ENCODE results near the gene SCUBE1. TPM values are rescaled to one million over a fixed set of nuclear protein-coding genes. Genes with fewer than 3 reads are reported as not detected.

The SCUBE1 gene
- total RNA-seq, 2 experiments from 2014 or later, result not detected

GRCh38 chr22:43209523-43209890, 133.7 kb downstream of the SCUBE1 start:
- Histone ChIP-seq H3K36me3 (ENCODE audit: insufficient read depth, low read length) (no peaks in the 10 kb centered on the region), H3K9me2 (ENCODE audit: insufficient read depth, low read length) (no peaks in the 10 kb centered on the region), H3K4me1 (ENCODE audit: insufficient read depth, low read length, poor library complexity, severe bottlenecking) (no peaks in the 10 kb centered on the region), H3K4me3 (ENCODE audit: low read depth, low read length, poor library complexity, severe bottlenecking) (no peak overlapping the region), H4K20me1 (ENCODE audit: insufficient read depth, low read length) (no peaks in the 10 kb centered on the region), H2AFZ (ENCODE audit: low read length) (no peak overlapping the region), H3K9me3 (ENCODE audit: low read length) (no peaks in the 10 kb centered on the region), H3K27ac (ENCODE audit: low read depth, low read length, poor library complexity, severe bottlenecking) (no peak overlapping the region), H3K4me2 (ENCODE audit: low read length) (no peak overlapping the region), H3K79me2 (ENCODE audit: insufficient read depth, low read depth, low read length) (no peaks in the 10 kb centered on the region)
- ChIA-PET CTCF (ENCODE audit: unreplicated experiment) (interaction anchor here (0.5 kb wide), 1 partner anchor 341 kb away, joined by 3 read pairs; no protein-coding TSS in a partner anchor), POLR2A (interaction anchor here (0.6 kb wide), 1 partner anchor 10 kb away, joined by 4 read pairs; no protein-coding TSS in a partner anchor)
- BruUV-seq (replicated peaks), result no TSS peak
- TF ChIP-seq EZH2phosphoT487 (IDR thresholded peaks at IDR 0.05; ENCODE audit: borderline replicate concordance, low read depth, low read length) (no peak), CTCF (conservative IDR thresholded peaks at IDR 0.05; ENCODE audit: low read length) (no peak)
- intact Hi-C loops (cut with micrococcal nuclease; ENCODE audit: unreplicated experiment), result no loop called here
- DNase-seq (ENCODE audit: low spot score), result no peak

GRCh38 chr22:43208703-43209522, 134.3 kb downstream of the SCUBE1 start:
- TF ChIP-seq EZH2phosphoT487 (IDR thresholded peaks at IDR 0.05; ENCODE audit: borderline replicate concordance, low read depth, low read length), result no peak
- no peak for TF ChIP-seq CTCF (conservative IDR thresholded peaks at IDR 0.05; ENCODE audit: low read length)
- Histone ChIP-seq H2AFZ (ENCODE audit: low read length) (no peak overlapping the region), H3K27ac (ENCODE audit: low read depth, low read length, poor library complexity, severe bottlenecking) (no peak overlapping the region), H3K36me3 (ENCODE audit: insufficient read depth, low read length) (no peaks in the 10 kb centered on the region), H4K20me1 (ENCODE audit: insufficient read depth, low read length) (no peaks in the 10 kb centered on the region), H3K79me2 (ENCODE audit: insufficient read depth, low read depth, low read length) (no peaks in the 10 kb centered on the region), H3K4me2 (ENCODE audit: low read length) (no peak overlapping the region), H3K9me2 (ENCODE audit: insufficient read depth, low read length) (no peaks in the 10 kb centered on the region), H3K9me3 (ENCODE audit: low read length) (no peaks in the 10 kb centered on the region), H3K4me1 (ENCODE audit: insufficient read depth, low read length, poor library complexity, severe bottlenecking) (no peaks in the 10 kb centered on the region), H3K4me3 (ENCODE audit: low read depth, low read length, poor library complexity, severe bottlenecking) (no peak overlapping the region)
- no peak for DNase-seq (ENCODE audit: low spot score)
- BruUV-seq (replicated peaks), result no TSS peak
- ChIA-PET CTCF (ENCODE audit: unreplicated experiment) (no interaction called here), POLR2A (interaction anchor here (0.6 kb wide), 1 partner anchor 11 kb away, joined by 4 read pairs; no protein-coding TSS in a partner anchor)
- intact Hi-C loops (cut with micrococcal nuclease; ENCODE audit: unreplicated experiment), result no loop called here
